RWPE2 (cell line): ENCODE data around the gene ATP13A4.

Experiments
- ATAC-seq: fragments of 200-7000 bp; cut with Tn5 transposase; 3 replicates; pipeline ENCODE4 v1.9.1; 2021; ENCODE audit warnings: low read depth
- DNase-seq: peaks from one replicate; pipeline ENCODE4 v3.0.0-alpha.2; 2020; ENCODE audit warnings: low spot score
- H3K27ac ChIP-seq: fragments of 450-650 bp; 2 replicates; pipeline ENCODE4 v1.5.1; 2017; ENCODE audit warnings: mild to moderate bottlenecking; ENCODE audit not compliant: poor library complexity, severe bottlenecking
- H3K27me3 ChIP-seq: fragments of 250-450 bp; sonication (Bioruptor Pico); 2 replicates; pipeline ENCODE4 v1.5.1; 2021; ENCODE audit warnings: mild to moderate bottlenecking, moderate library complexity; ENCODE audit not compliant: insufficient read depth, poor library complexity, severe bottlenecking
- H3K36me3 ChIP-seq: fragments of 250-450 bp; sonication (Bioruptor Pico); 2 replicates; pipeline ENCODE4 v1.5.1; 2020; ENCODE audit warnings: low read depth, mild to moderate bottlenecking, moderate library complexity
- H3K4me1 ChIP-seq: fragments of 250-450 bp; sonication (Bioruptor Pico); 2 replicates; pipeline ENCODE4 v1.5.1; 2021; ENCODE audit warnings: mild to moderate bottlenecking, moderate library complexity; ENCODE audit not compliant: insufficient read depth, poor library complexity, severe bottlenecking
- H3K4me3 ChIP-seq: fragments of 250-450 bp; sonication (Bioruptor Pico); 2 replicates; pipeline ENCODE4 v1.5.1; 2021; ENCODE audit warnings: mild to moderate bottlenecking, moderate library complexity; ENCODE audit not compliant: severe bottlenecking
- H3K9me3 ChIP-seq: fragments of 250-450 bp; sonication (Bioruptor Pico); 2 replicates; pipeline ENCODE4 v1.5.1; 2021; ENCODE audit warnings: mild to moderate bottlenecking, moderate library complexity; ENCODE audit not compliant: severe bottlenecking
- TF ChIP-seq, protein P1 (sequence below): fragments of 450-650 bp; IDR thresholded peaks from one replicate; pipeline ENCODE4 v1.5.1; 2017; ENCODE audit warnings: mild to moderate bottlenecking, moderate library complexity; ENCODE audit not compliant: poor library complexity, severe bottlenecking

Gene ATP13A4

DNA sequence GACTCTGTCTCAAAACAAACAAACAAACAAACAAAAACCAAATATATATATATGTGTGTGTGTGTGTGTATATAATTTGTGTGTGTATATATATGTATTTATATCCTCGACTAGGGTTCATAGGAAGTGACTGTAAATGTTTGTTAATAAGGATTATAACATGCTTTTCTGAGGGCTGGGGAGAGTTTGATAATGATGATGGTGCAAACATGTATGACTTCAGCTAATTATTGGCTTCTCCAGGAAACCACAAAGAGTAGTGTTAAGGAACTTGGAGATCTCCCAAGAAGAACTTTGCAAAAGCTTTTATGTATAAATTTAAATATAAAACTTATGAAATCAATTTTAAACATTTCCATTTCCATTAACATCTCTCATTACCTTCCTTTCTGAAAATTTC is 34.4 kb upstream of the ATP13A4 start:
- H3K27ac ChIP-seq = no peak overlapping the region
- no peaks in the 10 kb centered on the region for H3K27me3 ChIP-seq
- H3K4me1 ChIP-seq = peaks cover 18% of the 10 kb centered on the region
- no peaks in the 10 kb centered on the region for H3K36me3 ChIP-seq
- H3K4me3 ChIP-seq = no peak overlapping the region
- DNase-seq (no peak), ATAC-seq (no peak)
- H3K9me3 ChIP-seq = no peaks in the 10 kb centered on the region
- TF ChIP-seq, protein P1, sequence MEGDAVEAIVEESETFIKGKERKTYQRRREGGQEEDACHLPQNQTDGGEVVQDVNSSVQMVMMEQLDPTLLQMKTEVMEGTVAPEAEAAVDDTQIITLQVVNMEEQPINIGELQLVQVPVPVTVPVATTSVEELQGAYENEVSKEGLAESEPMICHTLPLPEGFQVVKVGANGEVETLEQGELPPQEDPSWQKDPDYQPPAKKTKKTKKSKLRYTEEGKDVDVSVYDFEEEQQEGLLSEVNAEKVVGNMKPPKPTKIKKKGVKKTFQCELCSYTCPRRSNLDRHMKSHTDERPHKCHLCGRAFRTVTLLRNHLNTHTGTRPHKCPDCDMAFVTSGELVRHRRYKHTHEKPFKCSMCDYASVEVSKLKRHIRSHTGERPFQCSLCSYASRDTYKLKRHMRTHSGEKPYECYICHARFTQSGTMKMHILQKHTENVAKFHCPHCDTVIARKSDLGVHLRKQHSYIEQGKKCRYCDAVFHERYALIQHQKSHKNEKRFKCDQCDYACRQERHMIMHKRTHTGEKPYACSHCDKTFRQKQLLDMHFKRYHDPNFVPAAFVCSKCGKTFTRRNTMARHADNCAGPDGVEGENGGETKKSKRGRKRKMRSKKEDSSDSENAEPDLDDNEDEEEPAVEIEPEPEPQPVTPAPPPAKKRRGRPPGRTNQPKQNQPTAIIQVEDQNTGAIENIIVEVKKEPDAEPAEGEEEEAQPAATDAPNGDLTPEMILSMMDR = no peak

DNA sequence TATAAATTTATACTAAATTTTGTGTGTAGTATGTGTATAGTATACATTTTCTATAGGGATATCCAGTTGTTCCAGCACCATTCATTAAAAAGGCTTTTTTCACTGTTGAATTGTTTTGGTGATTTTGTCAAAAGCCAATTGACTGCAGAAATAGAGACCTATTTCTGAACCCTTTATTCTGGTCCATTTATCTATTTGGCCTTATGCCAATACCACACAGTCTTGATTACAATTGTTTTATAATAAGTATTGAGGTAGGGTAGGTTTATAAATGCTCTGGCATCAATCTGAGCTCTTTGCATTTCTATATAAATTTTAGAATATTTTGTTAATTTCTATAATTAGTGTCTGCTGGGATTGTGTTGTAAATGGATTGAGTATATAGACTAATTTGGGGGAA is 31.8 kb upstream of the ATP13A4 start:
- Histone ChIP-seq H3K36me3 (no peaks in the 10 kb centered on the region), H3K4me1 (peaks cover 16% of the 10 kb centered on the region), H3K27ac (no peak overlapping the region), H3K4me3 (no peak overlapping the region), H3K27me3 (no peaks in the 10 kb centered on the region), H3K9me3 (no peaks in the 10 kb centered on the region)
- TF ChIP-seq, protein P1 = no peak
- ATAC-seq = no peak
- no peak for DNase-seq

DNA sequence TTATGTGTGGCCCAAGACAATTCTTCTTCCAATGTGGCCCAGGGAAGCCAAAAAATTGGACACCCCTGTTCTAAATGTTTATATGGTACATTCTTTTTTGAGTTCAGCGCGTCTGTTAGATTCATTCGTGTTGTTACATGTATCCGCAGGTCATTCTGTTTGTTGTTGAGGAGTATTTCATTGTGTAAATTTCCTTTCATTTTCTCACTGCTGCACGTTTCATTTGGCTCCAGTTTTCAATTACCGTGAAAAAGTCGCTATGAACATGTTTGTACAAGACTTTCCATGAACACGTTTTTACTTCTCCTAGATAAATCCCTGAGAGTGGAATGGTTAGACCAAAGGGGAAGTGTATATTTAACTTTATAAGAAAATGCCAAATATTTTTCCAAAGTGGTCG is 30.8 kb upstream of the ATP13A4 start:
- no peaks in the 10 kb centered on the region for H3K27me3 ChIP-seq
- no peaks in the 10 kb centered on the region for H3K9me3 ChIP-seq
- H3K36me3 ChIP-seq = no peaks in the 10 kb centered on the region
- peak overlapping the region; percentile 32 for H3K27ac ChIP-seq
- ATAC-seq (no peak), DNase-seq (no peak)
- TF ChIP-seq, protein P1 = no peak
- peaks cover 15% of the 10 kb centered on the region for H3K4me1 ChIP-seq
- H3K4me3 ChIP-seq = peak overlapping the region; percentile 8

DNA sequence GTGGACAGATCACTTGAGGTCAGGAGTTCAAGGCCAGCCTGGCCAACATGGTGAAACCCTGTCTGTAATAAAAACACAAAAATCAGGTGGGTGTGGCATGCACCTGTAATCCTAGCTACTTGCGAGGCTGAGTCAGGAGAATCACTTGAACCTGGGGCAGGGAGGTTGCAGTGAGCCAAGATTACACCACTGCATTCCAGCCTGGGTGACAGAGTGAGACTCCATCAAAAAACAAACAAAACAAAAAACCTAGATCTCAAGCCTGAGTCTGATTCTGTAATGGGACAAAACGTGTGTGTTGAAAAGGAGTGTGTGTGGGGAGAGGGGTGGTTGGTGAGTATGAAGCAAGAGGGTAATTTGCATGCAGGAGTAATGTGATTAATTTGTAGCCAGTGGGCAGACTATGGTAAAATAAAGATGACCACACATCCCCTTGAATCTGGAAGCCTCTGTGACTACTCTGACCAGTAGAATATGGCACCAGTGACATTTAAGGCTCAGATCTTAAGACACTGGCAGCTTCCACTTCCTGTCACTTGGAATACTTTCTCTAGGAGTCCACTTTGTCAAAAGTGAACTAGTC is 19.9 kb upstream of the ATP13A4 start:
- no peaks in the 10 kb centered on the region for H3K27me3 ChIP-seq
- TF ChIP-seq, protein P1 = no peak
- no peaks in the 10 kb centered on the region for H3K9me3 ChIP-seq
- ATAC-seq = 0 out of 3 replicates have a peak, but pooled peaks have one; percentile 19
- H3K4me3 ChIP-seq = no peak overlapping the region
- no peaks in the 10 kb centered on the region for H3K36me3 ChIP-seq
- no peak overlapping the region for H3K27ac ChIP-seq
- no peak for DNase-seq
- H3K4me1 ChIP-seq = no peaks in the 10 kb centered on the region

DNA sequence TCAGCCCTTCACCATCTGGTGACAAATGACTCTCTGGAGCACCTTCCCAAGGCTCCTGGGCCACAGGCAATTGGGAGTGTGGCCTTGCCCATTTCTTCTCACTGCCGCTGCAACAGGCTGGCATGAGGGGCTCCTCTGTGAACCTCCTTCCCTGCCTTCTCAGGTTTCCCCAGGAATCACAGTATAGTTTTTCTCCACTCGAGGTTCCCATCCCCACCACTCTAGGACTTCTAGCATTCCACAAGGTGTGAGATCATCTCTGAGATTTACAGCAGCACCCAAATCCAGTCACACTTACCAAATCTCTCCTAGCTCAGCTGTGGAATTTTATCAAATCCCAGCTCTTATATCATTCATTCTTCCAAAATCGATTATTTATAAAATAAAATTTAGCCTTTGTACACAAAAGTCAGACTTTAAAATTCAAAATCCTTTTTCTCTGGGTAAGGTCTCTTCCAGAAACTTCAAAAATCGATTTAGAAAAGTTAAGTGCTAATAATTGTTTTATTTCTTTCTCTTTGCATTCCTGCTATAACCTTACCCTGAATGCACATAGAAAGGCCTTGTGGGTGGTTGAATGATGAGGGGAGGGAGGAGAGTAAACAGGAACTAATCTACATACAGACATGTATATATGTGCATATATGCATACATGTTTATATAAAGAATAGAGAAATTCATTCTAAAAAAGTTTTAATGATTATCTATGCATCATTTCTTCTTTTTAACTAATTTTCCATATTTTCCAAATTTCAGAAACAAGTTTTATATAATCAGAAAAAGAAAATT is 18.9 kb upstream of the ATP13A4 start:
- ATAC-seq (no peak), DNase-seq (no peak)
- no peak overlapping the region for H3K4me3 ChIP-seq
- no peaks in the 10 kb centered on the region for H3K4me1 ChIP-seq
- no peak overlapping the region for H3K27ac ChIP-seq
- no peaks in the 10 kb centered on the region for H3K9me3 ChIP-seq
- no peaks in the 10 kb centered on the region for H3K27me3 ChIP-seq
- H3K36me3 ChIP-seq = no peaks in the 10 kb centered on the region
- TF ChIP-seq, protein P1 = no peak
